SHP77 (cell line): ENCODE results near the gene PCDHGB3.
"Not testable (repeated sequence)": the region's sequence is repeated elsewhere in the genome, so short reads cannot be mapped to it uniquely, and the experiment has no call there.

Experiments used
- DNase-seq, 2 experiments: peaks; one replicate each; lab custom pipeline; 2025; lab: John Stamatoyannopoulos, UW

The PCDHGB3 gene

DNA sequence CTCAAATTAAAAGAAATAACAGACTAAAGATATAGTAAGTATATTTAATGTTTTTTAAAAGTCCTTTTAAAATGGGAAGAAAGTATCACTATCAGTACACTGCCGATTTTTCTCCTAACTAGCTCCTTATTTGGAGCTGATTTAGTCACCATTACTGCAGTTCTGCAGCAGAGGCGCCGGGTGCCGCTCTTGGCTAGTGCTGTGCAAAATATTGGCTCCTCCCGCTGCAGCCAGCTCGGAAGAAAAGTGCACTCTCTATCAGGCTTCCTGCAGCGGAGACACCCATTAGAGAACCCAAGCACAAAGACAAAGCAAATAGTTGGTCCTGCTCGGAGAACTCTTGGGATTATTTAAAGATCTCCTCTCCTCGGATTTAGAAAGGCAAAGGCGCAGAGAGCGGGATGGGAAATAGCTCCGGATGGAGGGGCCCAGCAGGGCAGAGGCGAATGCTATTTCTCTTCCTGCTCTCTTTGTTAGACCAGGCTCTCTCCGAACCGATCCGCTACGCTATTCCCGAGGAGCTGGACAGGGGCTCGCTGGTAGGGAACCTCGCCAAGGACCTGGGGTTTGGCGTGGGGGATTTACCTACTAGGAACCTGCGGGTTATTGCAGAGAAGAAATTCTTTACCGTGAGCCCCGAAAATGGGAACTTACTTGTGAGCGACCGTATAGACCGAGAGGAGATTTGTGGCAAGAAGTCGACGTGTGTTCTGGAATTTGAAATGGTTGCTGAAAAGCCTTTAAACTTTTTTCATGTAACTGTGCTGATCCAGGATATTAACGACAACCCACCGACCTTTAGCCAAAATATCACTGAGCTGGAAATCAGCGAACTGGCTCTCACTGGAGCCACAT, at the start of gene PCDHGB3:
PCDHGB3 (plus strand) TSS at position 249 of the 855 bp plus-strand sequence; CDS start at position 402, 153 bp downstream.
- DNase-seq: no peak

DNA sequence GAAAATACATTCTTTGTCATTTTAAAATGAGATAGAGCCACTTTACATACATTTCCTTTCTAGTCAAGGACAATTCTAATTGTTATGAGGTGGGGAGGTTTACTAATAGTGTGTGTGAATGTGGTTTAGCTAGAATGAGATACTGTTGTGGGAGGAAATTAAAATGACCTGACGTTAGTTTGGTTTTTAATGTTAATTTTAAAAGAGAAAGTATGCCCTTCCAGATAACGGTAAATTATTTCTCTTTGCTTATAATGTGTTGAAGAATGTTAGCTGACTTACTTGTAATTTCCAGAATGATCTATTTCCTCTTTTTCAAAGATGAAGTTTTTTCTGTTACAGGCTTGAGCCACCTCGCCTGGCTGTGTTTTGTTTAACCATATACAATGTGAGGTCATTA, 47.8 kb upstream of the PCDHGB3 start:
- DNase-seq: no peak

- DNase-seq: peak; percentile 52 to 59
These were observed 43.8 kb upstream of the PCDHGB3 start for GRCh38 chr5:141326088-141326854.

- no peak for DNase-seq
These were observed 41.8 kb upstream of the PCDHGB3 start for GRCh38 chr5:141328231-141328630.

- peak; percentile 18 to 28 for DNase-seq
These were observed 39.6 kb upstream of the PCDHGB3 start, which contains the start of gene PCDHGA1 for GRCh38 chr5:141330299-141331080. PCDHGA1 (plus strand) TSS chr5:141330514.

DNA sequence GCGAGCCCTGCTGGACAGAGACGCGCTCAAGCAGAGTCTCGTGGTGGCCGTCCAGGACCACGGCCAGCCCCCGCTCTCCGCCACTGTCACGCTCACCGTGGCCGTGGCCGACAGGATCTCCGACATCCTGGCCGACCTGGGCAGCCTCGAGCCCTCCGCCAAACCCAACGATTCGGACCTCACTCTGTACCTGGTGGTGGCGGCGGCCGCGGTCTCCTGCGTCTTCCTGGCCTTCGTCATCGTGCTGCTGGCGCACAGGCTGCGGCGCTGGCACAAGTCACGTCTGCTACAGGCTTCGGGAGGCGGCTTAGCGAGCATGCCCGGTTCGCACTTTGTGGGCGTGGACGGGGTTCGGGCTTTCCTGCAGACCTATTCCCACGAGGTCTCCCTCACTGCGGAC, 37.5 kb upstream of the PCDHGB3 start:
- DNase-seq: not testable (repeated sequence)

GRCh38 chr5:141338538-141339306, 31.3 kb upstream of the PCDHGB3 start, which contains the start of gene PCDHGA2:
PCDHGA2 (plus strand) TSS chr5:141338760.
- DNase-seq: no peak

GRCh38 chr5:141340781-141341354, 29.2 kb upstream of the PCDHGB3 start:
- DNase-seq: not testable (repeated sequence)

DNA sequence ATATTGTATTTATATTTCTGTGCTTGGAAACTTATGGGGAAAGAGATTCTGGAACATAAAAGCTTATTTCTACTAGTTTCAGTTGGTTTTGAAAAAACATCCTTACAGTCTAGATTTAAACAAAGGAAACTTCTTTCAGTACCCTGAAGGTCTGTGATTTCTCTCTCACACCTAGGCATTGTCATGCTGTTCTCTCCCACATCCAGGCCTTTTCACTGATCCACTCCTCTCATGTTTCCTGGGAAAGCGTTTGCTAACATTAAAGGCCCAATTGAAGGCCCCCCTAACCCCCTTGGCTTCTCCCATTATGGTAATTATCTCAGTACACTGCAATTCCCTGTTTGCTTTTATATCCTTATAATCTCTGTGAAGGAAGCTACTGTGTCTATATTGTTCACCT, 27.3 kb upstream of the PCDHGB3 start:
- no peak for DNase-seq

DNA sequence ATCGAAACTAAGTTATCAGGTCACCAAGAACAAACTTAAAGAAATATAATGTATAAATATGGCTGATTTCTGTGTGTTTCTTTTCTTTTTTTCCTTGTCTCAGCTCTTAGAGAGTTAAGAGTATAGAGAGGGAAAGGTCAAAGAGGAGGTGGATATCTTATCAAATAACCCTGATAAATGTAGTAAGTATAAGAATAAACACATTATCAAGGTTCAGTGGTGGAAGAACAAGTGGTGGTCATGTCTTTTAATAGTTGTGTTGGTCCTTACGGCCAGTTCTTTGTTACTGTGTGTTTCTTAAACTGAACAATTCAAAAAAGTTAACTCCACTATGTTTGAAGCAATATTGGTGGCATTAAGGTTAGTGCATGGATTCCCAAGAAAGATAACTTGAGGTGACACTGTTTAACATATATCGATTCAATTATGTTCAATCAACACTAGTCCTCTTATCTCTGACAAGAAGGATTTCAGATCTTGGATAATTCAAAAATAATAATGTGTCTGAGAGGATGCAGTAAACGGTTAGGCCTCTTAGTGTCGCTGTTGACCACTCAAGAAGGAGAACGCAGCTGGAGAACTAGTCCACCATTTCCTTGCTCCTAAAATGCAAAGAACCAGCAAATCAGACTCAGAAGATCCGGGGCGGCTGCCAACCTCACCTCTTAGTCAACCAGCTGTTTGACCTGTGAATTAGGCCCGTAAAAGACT, 26.6 kb upstream of the PCDHGB3 start, which contains the start of gene PCDHGA3:
PCDHGA3 (plus strand) TSS at position 588 of the 711 bp plus-strand sequence. CDS start 205 bp downstream, outside the sequence.
- DNase-seq: no peak

DNA sequence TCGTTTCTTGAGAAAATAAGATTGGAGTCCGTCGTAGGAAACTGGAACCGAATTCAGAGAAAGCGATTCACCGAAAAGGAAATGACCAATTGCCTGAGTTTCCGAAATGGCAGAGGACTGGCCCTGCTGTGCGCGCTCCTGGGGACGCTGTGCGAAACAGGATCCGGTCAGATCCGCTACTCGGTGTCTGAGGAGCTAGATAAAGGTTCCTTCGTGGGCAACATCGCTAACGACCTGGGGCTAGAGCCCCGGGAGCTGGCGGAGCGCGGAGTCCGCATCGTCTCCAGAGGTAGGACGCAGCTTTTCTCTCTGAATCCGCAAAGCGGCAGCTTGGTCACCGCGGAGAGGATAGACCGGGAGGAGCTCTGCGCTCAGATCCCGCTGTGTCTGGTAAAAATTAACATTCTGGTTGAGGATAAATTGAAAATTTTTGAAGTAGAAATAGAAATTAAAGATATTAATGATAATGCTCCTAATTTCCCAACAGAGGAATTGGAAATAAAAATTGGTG, 26.0 kb upstream of the PCDHGB3 start:
- no peak for DNase-seq

DNA sequence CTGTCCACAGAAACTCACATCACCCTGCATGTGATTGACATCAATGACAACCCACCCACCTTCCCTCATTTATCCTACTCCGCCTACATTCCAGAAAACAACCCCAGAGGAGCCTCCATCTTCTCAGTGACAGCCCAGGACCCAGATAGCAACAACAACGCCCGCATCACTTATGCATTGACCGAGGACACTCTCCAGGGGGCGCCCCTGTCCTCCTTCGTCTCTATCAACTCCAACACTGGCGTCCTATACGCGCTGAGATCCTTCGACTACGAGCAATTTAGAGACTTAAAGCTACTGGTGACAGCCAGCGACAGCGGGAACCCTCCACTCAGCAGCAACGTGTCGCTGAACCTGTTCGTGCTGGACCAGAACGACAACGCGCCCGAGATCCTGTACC, 24.7 kb upstream of the PCDHGB3 start:
- DNase-seq: no peak

GRCh38 chr5:141346017-141346416, 24.0 kb upstream of the PCDHGB3 start:
- DNase-seq: not testable (repeated sequence)

- DNase-seq: peak; percentile 66 to 71
These were observed 20.0 kb upstream of the PCDHGB3 start, which contains the start of gene PCDHGB1 for GRCh38 chr5:141349917-141350619. PCDHGB1 (plus strand) TSS chr5:141350099; CDS start chr5:141350261, 162 bp downstream.

- no peak for DNase-seq
These were observed 18.5 kb upstream of the PCDHGB3 start for GRCh38 chr5:141351591-141351990.

- no peak for DNase-seq
These were observed 15.1 kb upstream of the PCDHGB3 start, which contains the start of gene PCDHGA4 for GRCh38 chr5:141354900-141355469. PCDHGA4 (plus strand) TSS chr5:141355021; CDS start chr5:141355108, 87 bp downstream.

GRCh38 chr5:141355641-141356040, 14.4 kb upstream of the PCDHGB3 start:
- no peak for DNase-seq

DNA sequence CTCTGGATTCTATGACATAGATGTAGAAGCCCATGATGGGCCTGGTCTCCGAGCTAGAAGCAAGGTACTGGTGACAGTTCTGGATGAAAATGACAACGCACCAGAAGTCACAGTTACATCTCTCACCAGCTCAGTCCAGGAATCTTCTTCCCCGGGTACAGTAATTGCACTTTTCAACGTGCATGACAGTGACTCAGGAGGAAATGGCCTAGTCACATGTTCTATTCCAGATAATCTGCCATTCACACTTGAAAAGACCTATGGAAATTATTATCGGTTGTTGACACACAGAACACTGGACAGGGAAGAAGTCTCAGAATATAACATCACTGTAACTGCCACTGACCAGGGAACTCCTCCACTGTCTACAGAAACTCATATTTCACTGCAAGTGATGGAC, 13.9 kb upstream of the PCDHGB3 start:
- DNase-seq: no peak

- no peak for DNase-seq
These were observed 13.1 kb upstream of the PCDHGB3 start for GRCh38 chr5:141356950-141357349.
